GM19328 (cell line): Measurements from ENCODE around the gene MAP2K7.
"Not testable (repeated sequence)": the region's sequence is repeated elsewhere in the genome, so short reads cannot be mapped to it uniquely, and the experiment has no call there.

Experiments
- ATAC-seq: cut with Tn5 transposase; IDR thresholded peaks from one replicate; pipeline ENCODE4 v1.9.1; 2021; ENCODE audit warnings: mild to moderate bottlenecking, moderate library complexity; ENCODE audit not compliant: unreplicated experiment

Gene MAP2K7

GRCh38 chr19:7961082-7961481, 57.4 kb downstream of the MAP2K7 start:
- not testable (repeated sequence) for ATAC-seq

GRCh38 chr19:7961920-7962626, 58.4 kb downstream of the MAP2K7 start:
- no peak for ATAC-seq

- ATAC-seq: no peak
Observed at GRCh38 chr19:7962644-7963268, 59.1 kb downstream of the MAP2K7 start.

- no peak for ATAC-seq
Observed at GRCh38 chr19:7963566-7963965, 59.9 kb downstream of the MAP2K7 start.
